NCI-H128 (cell line): ENCODE measurements around the gene VIT.

Experiments used
- DNase-seq: peaks from one replicate; lab custom pipeline; 2025; ENCODE audit not compliant: unreplicated experiment; lab: John Stamatoyannopoulos, UW

The VIT gene

DNA sequence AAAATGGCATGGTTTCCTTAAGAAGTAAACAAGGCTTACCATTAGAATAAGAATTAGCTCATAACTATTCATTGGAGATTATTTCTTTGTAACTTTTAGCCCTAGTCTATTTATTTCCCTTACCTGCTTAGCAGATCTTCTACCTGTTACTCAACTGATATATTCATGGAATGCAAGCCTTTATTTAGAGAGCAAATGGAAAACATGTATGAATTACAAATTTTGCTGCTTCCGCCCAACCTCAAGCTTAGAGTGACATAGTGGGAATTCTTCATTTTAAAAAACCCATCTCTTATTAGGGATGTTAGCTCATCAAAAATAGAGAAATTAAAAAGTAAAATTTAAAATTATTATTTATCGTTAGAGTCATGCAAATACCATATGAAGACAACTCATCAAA, 158.9 kb downstream of the VIT start:
- no peak for DNase-seq

DNA sequence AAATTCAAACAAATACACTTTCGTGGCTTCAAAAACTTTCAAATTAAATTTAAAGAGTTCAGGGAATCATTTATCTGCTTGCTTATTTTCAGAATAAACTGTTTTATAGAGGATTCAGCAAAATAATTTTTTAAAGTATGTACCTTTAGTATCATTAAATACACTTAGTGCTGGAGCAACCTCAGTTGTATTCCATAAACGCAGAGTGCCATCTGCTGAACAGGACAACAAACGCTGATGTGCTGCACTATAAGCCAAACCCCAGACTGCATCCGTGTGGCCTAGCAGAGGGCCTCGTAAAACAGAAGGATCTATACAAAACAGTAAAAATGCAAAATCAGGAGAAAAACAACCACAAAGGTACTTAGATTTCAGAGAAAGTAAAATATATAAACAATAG, 161.2 kb downstream of the VIT start:
- DNase-seq: no peak

DNA sequence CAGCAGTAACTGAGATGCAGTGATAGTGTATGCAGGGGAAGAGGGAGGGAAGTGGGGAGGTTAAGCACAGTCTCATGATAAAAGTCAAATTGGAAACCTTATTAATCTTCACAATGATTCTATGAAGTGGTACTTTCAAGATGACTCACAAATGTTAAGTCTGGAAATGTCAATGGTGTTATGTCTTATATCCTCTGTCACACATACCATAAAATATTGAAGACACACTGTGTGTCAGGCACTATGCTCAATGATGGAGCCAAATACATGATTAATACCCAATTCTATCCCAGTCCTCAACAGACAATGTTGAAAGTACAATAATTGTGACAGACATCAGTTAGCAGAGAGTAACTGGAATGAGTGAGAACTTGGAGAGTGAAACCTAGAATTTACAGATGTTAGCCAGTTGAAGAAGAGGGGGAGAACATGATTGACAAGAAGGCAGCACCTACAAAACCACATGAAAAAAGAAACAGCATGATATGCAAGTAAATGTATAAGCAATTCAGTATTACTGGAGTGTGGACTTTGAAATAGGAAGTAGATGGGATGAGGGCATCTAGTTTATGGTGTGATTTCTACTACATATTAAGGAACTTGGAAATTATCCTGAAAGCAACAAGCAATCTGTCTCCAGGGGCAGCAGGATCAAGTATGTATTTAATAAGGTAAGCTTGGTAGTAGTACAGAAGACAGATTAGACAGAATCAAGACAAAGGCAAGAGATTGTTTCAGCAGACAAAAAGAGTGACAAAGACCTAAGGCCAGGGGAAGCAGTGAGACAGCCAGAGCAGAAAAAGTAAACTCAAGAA, 162.3 kb downstream of the VIT start:
- DNase-seq: no peak

GRCh38 chr2:36859366-36859792, 162.9 kb downstream of the VIT start:
- DNase-seq: no peak

GRCh38 chr2:36861896-36862295, 165.4 kb downstream of the VIT start:
- no peak for DNase-seq
